HT-29 (cell line): ENCODE measurements around the gene GSTCD. TPM values are rescaled to one million over a fixed set of nuclear protein-coding genes. Genes with fewer than 3 reads are reported as not detected.
A peak's percentile ranks its signal among the peaks of the same experiment; 100 is the strongest.

Experiments used
- DNase-seq: peaks from one replicate; pipeline ENCODE4 v3.0.0-alpha.2; 2015; ENCODE audit warnings: low spot score
- total RNA-seq: library from RNA; depleted of rRNA; stranded (reverse); fragments of >200 nt; shearing (Covaris generic); gene quantifications from 2 replicates; pipeline ENCODE4 v1.2.3, GENCODE V29; 2014; rRNA removed

The GSTCD gene
- total RNA-seq, 1 experiment from 2014 or later, result 12.0 TPM

GRCh38 chr4:105878668-105879067, 170.1 kb downstream of the GSTCD start:
- no peak for DNase-seq

- DNase-seq, result no peak
These were observed 178.9 kb downstream of the GSTCD start for GRCh38 chr4:105887508-105887907.

GRCh38 chr4:105894660-105895582, 186.3 kb downstream of the GSTCD start, which contains the start of gene NPNT:
NPNT (plus strand) TSS chr4:105895471; CDS start chr4:105895653, 182 bp downstream.
- DNase-seq, result peak; percentile 76

- peak; percentile 66 for DNase-seq
These were observed 187.2 kb downstream of the GSTCD start for GRCh38 chr4:105895583-105896460.

- DNase-seq, result no peak
These were observed 187.9 kb downstream of the GSTCD start for GRCh38 chr4:105896461-105896942.

Other genes starting within 250 kb of the GSTCD start
- gene PPA2, start 234.7 kb upstream of the GSTCD start, total RNA-seq, result 104 and 118 TPM in 2 replicates
- 3.6 and 5.0 TPM in 2 replicates for gene ARHGEF38, start 156.2 kb upstream of the GSTCD start, total RNA-seq
- 8.2 and 11.8 TPM in 2 replicates for gene INTS12, start 95 bp upstream of the GSTCD start, total RNA-seq
- 25.7 and 35.4 TPM in 2 replicates for gene NPNT, start 186.7 kb downstream of the GSTCD start, total RNA-seq